ENCODE results near the gene SLC9A9.

SLC9A9 gene

DNA sequence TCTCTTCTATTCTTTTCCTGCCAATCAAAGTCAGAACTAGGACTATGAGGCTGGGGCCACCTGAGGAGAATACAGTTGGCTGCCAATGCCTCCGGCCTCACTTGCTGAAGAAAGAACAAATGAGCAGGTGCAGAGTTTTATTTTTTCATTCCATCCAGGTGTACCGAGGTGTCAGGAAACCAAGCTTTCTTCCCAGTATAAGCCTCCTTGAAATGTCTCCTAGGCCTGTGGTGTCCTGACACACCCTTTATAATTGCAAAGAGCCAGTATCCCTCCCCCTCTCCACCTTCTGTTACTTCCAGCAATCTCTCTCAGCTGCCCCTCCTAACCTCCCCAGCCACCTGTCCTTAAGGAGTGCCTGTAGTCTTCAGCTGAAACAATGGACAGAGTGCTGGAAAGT is 127.9 kb downstream of the SLC9A9 start:
- DNase-seq (ENCODE audit: low spot score): no peak
- TF ChIP-seq, protein P1, sequence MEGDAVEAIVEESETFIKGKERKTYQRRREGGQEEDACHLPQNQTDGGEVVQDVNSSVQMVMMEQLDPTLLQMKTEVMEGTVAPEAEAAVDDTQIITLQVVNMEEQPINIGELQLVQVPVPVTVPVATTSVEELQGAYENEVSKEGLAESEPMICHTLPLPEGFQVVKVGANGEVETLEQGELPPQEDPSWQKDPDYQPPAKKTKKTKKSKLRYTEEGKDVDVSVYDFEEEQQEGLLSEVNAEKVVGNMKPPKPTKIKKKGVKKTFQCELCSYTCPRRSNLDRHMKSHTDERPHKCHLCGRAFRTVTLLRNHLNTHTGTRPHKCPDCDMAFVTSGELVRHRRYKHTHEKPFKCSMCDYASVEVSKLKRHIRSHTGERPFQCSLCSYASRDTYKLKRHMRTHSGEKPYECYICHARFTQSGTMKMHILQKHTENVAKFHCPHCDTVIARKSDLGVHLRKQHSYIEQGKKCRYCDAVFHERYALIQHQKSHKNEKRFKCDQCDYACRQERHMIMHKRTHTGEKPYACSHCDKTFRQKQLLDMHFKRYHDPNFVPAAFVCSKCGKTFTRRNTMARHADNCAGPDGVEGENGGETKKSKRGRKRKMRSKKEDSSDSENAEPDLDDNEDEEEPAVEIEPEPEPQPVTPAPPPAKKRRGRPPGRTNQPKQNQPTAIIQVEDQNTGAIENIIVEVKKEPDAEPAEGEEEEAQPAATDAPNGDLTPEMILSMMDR (IDR thresholded peaks at IDR 0.05; ENCODE audit: extremely low read depth, missing control alignments): no peak

DNA sequence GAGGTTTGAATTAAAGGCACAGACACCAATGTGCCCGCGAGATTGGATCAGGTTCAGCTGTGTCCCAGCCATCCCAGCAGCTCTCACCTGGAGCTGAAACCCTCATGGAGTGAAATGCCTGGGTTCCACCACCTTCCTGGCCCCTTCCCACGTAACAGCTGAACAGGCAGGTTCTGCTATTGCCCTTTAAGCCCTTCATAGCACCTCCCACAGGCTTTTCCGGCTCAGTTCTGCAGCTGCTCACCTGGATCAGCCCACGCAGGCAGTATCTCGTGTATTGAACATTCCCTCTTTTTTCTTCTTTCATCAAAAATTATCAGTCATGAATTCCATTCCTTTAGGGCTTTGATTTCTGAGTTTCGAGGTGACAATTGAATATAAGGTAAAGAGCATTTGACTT is 129.8 kb downstream of the SLC9A9 start:
- TF ChIP-seq, protein P1 (IDR thresholded peaks at IDR 0.05; ENCODE audit: extremely low read depth, missing control alignments): no peak
- no peak for DNase-seq (ENCODE audit: low spot score)

DNA sequence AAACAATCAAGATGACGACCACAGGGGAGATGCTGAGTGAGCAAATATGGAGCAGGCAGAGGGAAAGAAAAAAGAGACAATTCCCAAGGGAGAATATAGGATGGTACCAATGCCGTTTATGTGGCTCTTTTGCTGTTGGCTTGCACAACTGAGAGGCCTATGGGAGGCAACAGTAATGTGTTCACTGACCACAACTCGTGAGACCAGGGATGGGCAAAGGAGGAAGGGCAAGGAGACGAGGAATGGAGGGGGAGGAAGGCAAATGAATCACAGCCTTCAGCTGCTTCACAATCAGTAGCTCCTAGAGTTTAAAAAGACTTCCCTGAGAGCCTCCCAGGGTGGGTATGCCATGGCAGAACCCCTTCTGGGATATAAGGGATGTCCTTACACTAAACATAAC is 131.5 kb downstream of the SLC9A9 start:
- DNase-seq (ENCODE audit: low spot score): no peak
- TF ChIP-seq, protein P1 (IDR thresholded peaks at IDR 0.05; ENCODE audit: extremely low read depth, missing control alignments): no peak

DNA sequence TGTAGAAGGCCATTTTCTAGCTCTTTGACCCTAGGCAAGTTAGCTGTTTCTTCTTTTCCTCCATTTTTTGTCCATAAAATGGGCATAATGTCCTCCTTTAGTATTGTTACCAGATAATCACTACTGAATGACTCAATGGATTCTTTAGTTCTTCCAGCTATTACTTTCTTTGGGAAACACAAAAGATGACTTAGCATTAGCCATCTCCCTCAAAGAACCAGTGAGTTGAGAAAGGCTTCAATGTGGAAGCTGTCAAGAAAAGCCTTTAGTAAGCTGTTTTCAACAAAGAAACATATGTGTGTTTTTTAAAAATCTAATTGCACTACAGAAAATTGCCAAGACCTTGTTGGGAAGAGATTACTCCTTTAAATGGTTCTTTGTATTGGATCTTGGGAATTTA is 135.7 kb downstream of the SLC9A9 start:
- TF ChIP-seq, protein P1 (IDR thresholded peaks at IDR 0.05; ENCODE audit: extremely low read depth, missing control alignments): no peak
- DNase-seq (ENCODE audit: low spot score): no peak

DNA sequence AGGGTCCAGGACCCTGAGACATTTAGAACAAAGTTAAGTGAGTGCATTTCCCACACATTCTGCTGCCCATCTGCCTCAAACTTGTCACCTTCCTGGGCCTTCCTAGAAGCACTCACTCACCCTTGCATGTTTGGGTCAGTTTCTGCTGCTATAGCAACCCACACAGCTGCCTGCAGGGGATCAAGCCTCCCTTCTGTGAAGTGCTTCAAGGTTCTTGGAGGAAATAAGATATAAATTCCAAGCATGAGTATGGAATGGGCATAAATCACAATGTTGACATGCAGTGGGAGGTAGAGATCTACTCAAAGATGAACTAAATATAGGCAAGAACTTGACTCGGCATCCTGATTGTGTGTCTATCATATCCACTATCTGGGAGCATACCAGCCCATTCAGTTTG is 140.4 kb downstream of the SLC9A9 start:
- no peak for DNase-seq (ENCODE audit: low spot score)
- TF ChIP-seq, protein P1 (IDR thresholded peaks at IDR 0.05; ENCODE audit: extremely low read depth, missing control alignments): no peak

DNA sequence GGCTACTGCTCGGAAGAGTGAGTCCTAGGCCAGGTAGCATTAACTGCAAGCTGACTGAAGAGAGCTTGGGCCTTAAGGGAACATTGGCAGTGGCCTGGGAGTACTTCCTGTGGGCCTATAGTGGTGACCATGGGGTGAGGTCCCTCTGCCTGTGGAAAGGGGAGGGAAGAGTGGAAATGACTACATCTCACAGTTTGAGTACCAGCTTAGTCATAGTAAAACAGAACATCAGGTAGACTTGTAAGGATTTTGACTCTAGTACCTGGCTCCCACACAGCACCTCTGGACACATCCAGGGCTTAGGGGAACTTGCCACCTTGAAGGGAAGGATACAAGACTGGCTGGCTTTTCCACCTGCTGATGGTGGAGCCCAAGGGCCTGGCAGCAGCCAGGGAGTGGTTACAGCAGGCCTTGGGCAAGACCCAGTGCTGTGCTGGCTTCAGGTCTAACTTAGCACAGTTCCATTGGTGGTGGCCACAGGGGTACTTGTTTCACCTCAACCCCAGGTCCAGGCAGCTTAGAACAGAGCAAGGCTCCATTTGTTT is 147.8 kb downstream of the SLC9A9 start:
- no peak for DNase-seq (ENCODE audit: low spot score)
- TF ChIP-seq, protein P1 (IDR thresholded peaks at IDR 0.05; ENCODE audit: extremely low read depth, missing control alignments): no peak

DNA sequence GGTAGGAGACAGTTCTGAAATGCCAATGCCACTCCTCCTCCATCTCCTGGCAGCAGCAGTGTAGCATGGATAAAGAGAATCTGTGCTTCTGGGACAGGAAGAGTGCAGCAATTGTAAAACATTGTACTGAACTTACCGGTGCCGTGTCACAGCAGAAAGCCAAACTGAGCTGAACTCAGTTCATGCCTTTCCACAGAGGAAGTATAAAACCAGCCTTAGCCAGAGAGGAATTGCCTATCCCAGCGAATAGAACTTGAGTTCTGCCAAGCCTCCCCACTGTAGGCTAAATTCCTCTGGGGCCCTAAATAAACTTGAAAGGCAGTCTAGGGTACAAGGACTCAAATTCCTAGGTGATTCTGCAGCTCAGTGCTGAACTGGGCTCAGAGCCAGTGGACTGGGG is 148.8 kb downstream of the SLC9A9 start:
- no peak for DNase-seq (ENCODE audit: low spot score)
- TF ChIP-seq, protein P1 (IDR thresholded peaks at IDR 0.05; ENCODE audit: extremely low read depth, missing control alignments): no peak

Data from GM20000 (cell line).